C4-2B (cell line): ENCODE data around the gene HIPK4.

Experiments used
- CTCF ChIP-seq: fragments of 450-650 bp; conservative IDR thresholded peaks from 2 replicates; pipeline ENCODE4 v1.5.1; 2017; ENCODE audit warnings: mild to moderate bottlenecking
- ZFX ChIP-seq: fragments of 450-650 bp; IDR thresholded peaks from 2 replicates; pipeline ENCODE4 v1.6.1; 2017

GRCh38 chr19:40393894-40394815, 4.2 kb upstream of the HIPK4 start:
- no peak for TF ChIP-seq CTCF
- no peak for TF ChIP-seq ZFX
